ENCODE data around the gene PHC2.

DNA sequence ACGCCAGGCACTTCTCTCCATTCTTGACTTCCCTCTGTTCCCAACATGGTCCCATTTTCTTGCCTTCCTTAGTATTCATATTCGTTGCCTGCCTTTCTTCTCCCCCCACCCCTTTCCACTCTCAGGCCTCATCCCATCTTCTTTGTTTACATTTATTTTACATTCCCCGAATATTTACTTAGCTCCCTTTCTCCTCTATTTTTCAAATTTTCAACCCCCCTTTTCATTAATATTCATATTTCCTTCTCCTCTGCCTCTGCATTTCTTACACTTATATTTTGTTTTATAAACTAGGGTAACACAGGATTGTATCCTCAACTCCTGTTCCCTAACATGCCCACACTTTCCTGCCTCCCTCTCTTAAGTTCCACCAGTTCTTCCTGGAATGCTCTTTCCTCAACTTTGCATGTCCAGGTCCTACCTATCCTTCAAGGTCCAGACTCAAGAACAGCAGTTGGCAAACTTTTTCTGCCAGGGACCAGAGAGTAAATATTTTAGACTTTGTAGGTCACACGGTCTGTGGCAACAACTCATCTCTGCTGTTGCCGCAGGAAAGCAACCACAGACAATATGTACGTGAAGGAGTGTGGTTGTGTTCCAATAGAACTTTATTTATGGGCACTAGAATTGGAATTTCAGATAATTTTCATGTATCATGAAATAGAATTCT lies 80.1 kb downstream of the PHC2 start:
- TF ChIP-seq POLR2A (IDR thresholded peaks at IDR 0.05): no peak
- TF ChIP-seq, protein P1, sequence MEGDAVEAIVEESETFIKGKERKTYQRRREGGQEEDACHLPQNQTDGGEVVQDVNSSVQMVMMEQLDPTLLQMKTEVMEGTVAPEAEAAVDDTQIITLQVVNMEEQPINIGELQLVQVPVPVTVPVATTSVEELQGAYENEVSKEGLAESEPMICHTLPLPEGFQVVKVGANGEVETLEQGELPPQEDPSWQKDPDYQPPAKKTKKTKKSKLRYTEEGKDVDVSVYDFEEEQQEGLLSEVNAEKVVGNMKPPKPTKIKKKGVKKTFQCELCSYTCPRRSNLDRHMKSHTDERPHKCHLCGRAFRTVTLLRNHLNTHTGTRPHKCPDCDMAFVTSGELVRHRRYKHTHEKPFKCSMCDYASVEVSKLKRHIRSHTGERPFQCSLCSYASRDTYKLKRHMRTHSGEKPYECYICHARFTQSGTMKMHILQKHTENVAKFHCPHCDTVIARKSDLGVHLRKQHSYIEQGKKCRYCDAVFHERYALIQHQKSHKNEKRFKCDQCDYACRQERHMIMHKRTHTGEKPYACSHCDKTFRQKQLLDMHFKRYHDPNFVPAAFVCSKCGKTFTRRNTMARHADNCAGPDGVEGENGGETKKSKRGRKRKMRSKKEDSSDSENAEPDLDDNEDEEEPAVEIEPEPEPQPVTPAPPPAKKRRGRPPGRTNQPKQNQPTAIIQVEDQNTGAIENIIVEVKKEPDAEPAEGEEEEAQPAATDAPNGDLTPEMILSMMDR (IDR thresholded peaks at IDR 0.05): no peak

Measured in heart left ventricle (tissue), 13 donors.